Suppressor macrophage treated with lipopolysaccharide for 1 hour (primary cell): Measurements from ENCODE around the gene EPB41.
"Not testable (repeated sequence)": the region's sequence is repeated elsewhere in the genome, so short reads cannot be mapped to it uniquely, and the experiment has no call there.

Experiments used
- DNase-seq, 3 donors: peaks; one replicate each; pipeline ENCODE4 v3.0.0-alpha.2; 2020 to 2022

EPB41 gene

DNA sequence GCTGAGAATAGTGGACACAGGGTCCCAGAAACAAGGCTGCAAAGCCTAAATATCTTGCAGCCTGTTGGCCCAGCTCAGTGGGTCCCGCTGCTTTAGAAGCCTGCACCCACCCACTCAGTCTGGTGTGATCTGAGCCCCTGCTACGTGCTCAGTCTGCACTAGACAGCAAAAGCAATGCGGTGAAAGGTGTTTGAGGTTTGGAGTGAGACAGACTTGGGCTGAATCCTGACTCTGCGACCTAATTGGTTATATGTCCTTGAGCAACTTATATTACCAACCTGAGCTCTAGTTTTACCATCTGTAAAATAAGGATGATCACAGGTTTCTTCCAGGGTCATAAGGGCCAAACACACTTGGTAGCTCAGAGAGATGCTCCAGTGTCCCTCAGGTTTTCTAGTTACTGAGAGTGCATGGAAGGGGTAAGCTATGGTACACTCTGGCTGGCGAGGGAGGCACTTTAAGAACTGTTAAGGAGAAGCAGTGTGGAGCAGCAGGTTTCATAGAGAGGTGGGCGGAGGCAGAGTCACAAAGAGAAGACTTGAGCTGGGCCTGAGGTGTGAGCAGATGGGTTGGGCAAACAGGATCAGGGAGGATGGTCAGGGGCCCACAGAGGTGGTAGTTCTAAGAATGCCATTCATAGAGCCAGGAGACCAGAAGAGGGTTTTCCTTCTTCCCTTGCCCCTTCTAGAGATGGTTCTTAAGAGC, 199.2 kb downstream of the EPB41 start:
- DNase-seq, result no peak

DNA sequence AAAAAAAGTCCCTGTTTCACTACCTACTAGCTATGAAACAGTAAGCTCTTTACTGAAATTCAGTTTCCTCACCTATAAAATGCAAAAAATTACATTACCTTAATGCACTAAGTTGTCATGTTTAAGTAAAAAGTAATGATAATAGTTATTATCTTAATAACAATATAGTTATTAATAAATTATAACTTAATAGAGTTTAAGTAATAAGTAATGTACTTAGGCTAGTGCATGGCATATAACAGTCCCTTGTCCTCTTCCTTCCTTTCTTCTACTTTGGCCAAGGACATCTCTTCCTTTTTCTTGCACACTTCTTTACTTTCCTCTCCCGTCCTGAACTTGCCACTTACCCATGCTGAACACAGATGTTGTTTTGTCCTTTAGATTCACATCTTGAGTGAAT, 200.3 kb downstream of the EPB41 start:
- DNase-seq, result no peak

DNA sequence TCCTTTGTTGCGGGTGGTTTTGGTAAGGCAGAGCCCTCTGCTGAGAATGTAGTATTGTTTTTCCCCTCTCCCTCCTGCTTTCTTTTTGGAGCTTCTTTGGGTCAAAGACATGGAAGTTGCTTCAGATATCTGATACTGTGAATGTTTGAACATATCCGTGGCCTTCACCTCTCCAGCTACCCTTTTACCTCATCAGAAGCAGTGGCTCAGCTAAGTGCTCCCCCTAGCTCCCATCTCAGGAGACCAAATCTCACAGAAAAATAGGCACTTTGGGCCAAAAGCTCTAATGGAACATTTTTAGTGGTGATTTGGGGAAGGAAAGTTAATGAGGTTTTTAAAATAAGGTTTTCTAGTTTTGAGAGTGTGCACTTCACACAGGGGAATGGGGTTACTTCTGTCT, 203.0 kb downstream of the EPB41 start:
- no peak for DNase-seq

DNA sequence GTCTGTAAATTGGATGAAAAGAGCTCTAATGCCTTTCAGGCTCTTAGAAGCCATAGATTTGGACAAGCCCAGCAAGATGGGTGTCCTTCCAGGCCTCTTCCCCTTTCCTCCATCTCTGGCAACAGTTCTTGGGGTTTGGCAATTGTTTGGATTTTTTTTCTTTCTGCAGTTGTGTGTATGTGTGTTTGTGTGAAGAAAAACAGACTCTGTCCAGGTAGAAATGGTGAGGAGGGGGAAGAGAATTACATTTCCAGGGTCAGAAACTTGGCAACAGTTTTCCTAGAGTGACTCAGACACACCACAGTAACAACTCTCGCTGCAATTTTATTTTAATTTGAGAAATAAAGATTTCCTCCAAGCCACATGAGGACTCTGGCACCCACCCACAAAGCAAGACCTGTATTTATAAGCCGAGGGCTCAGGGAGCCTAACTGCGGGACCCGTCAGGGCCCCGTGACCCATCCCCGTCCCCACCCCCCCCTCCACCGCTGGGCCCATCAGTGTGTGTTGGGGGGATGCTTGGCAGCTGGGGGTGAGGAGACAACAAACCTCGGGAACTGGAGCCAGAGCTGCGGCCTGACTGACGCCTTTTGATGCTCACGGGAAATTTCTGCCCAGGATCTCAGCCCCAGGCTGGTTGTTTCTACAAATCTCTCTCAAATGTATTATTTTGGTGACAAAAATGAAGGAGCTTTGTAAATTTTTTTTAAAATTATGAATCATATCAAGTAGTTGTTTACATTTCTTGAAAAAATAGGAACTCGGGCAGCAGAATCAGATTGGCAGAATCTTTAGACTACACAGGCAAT, 205.0 kb downstream of the EPB41 start:
- DNase-seq, result no peak

DNA sequence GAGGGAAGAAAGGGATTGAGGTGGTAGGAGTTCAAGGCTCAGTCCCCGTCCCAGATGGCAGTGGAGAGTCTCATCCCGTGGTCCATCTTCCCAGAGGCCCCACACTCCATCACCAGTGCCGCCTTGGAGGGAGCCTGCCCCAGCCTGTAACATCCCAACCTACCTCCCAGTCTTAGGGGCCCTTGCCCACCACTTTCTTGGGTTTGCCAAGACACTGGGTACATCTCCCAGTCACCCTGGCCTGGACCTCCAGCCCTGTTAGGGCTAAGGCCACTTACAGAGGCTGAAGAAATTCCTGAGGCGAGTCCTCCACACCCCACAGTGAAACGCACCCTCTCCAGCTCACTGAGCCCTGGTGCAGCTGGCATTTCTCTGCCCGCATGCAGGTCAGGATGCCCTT, 206.0 kb downstream of the EPB41 start:
- no peak for DNase-seq

DNA sequence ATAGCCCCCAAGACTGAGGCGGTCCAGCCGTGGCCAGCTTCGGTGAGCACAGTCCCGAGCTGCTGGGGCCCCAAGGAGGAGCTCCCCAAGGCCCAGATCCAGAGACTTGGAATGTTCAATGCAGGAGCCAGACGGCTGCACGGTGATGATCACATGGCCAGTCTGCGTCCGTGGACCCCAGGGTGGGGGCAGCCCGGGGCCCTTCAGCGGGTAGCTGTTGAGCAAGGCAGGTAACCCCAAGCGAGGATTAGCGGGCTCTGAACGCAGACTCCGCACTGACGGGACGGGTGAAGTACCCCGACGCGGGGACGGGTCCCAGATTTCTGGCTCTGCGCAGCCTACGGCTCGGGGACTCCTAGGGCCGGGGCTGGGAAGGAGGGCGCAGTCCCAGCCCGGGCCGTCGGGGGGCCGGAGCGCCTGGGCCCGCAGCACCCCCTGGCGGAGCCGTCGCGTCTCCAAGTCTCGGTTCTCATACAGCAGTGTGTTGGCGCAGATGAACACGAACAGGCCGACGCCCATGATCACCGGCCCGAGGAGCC, 206.6 kb downstream of the EPB41 start:
- DNase-seq, result peak; percentile 60 to 86 (median 71)

DNA sequence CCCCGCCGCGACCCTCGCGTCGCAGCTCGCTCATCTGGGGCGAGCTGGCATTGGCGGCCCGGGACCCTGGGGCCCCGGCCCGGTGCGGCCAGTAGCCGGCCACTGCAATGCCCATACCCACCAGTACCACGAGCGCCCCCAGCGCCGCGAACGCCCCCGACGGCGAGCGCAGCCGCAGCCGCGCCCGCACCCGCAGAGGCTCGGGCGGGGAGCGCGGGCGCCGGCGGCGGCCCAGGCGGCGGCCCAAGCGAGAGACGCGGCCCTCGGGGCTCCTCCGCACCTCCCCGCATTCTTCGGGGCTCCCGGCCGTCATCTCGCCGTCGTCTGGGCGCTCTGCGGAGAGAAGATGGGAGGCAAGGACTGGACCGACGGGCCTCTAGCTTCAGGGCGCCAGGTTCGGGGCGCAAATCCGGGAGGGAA, 207.2 kb downstream of the EPB41 start:
- DNase-seq, result peak in 1 of 3 donors; percentile 41

DNA sequence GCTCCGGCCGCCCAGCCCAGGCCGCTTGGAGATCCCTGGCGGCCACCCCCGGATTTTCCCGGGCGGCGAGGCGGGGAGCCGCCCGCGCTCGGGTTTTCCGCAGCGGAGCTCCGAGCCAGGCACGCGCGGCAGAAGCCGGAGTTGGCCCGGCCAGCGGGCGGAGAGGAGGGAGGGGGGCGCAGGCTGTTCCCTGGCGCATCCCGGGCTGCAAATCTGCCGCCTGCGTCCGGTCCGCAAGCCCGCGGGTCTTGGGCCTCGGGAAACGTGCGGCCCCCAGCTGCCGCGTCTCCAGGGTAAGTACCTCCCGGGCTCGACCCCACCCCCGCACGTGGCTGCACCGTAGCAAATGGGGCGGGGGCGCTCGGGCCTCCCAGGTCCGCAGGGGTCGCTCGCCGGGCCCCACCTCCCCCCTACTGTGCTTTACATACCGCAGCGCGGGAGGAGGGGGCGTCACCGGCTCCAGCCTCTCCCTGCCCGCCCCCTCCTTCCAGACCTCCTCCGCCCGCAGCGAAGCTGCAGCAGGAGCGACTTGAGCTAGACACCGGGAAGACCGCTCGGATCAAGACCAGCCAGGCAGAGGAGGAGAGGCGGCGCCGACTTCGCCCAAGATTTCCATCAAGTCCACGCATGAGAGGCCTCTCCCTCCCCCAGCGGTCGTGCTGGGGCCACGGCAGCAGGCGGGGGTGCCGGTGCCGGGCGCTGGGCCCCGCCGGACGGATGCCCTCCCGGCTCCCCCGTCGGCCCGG, 207.7 kb downstream of the EPB41 start:
- peak; percentile 63 to 85 (median 71) for DNase-seq

DNA sequence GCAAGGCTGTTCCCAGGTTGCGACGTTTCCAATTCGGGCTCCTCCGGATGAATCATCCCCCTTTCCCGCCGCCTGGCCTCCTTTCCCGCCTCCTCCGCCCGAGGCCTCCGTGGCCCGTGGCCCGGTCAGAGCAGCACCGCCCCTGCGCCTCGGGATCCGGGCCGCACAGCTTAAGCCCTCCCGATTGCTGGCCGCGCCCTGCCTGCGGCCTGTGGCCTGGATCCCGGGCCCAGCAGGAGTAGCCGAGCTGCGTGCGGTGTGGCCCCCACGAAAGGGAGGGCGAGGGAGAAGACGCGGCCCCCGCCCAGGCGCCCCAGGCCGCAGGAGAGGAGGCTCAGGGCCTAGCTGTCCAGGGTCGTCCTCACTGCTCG, 208.3 kb downstream of the EPB41 start:
- DNase-seq, result peak; percentile 49 to 75 (median 52)

DNA sequence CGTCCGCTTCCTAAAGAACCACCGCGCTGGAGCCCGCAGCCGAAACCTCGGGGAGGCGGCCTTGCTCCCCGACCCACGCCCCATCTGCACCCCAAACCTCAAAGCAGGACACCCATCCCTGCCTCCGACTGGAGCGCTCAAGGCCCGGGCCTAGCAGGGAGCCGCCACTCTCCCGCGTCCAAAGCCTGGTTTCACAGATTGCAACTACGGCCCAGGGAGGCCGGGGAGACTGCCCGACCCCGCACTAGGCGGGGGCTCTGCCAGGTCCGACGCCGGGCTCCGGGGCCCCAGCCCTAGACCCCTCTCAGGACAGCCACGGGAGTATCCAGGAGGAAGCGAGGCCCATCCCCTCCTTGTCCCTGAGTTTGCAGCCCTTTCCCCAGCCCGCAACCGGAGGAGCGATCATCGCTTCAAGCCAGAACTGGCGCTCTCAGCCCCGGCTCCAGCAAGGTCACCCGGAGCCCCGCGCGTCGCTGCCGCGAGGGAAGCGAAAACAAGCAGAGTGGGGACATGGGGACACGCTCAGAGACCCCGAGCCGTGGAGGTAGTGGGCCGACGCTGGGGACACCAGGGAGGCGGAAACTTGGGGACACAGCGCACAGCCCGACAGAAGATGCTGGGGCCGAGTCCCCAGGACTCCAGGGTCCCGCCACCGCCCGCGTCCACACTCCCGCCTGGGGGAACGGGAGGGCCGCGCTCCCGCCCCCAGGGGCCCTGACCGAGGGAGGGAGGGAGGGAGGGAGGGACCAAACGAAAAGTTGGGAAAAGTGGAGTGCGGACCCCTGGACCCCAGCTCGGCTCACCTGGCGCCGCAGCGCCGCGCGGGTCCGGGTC, 208.9 kb downstream of the EPB41 start:
- DNase-seq, result peak in 2 of 3 donors; percentile 20 to 45

DNA sequence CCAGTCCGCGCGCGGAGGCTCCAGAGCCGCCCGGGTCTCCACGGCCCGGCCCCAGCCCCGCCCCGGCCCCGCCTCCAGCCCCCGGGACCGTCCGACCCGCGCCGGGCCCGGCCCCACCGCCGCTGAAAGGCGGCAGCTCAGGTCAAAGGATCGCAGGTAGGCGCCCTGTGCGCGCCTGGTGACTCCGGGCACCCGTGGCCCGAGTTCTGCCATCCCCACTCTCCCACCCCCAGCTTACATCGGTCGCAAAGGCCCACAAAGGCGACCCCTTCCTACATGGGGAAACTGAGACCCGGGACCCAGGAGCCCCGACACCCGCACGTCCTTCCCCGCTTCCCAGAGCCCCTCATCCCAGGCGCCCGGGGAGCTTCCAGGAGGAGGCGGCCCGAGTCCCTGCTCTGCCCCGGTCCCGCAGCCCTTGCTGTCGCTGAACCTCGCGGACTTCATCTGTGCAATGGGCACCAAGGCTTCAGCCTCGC, 209.6 kb downstream of the EPB41 start, which contains the start of gene TMEM200B:
Gene TMEM200B, minus strand, starts transcription at position 17 of the 479 bp plus-strand sequence. CDS start 2,075 bp downstream, outside the sequence.
- DNase-seq, result no peak

DNA sequence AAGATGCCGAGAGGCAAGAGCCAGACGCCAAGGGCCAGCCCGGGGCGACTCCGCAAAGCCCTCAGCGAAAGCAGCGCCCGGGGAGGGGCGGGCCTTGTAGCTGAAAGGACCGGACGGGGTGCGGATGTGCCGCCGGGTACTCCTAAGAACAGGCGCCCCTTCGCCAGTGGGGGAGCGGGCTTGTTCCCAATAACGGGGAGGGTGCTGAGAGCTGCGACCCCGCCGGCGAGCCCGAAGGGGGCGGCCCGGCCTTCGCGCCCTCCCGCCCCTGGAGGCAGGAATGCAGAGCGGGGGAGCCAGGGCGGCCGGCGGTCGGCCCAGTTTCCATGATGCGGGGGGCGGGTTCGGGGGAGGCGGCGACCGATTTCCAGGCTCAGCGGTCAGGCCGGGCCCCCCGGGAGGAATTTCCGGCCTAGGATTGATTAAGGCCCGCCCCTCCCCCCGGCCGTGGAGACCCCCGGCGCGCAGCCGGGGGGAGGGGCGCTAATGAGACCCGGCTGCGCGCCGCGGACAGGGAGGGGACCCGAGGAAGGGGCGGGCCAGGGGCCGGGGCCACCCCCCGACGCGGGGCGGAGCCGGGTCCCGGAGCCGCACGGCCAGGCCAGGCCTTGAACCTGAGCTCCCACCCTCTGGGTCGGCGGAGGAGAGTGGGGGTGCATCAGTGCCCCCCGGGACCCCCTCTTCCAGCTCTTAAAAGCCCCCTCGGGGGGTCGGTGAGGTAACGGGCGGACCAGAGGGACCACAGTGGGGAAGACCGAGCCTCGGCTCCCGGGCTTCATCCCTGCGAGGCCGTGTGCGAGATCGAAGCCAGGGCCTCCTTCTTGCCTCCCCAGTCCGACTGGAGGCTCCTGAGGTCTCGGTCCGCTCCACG, 210.2 kb downstream of the EPB41 start:
- DNase-seq, result peak; percentile 56 to 76 (median 59)

DNA sequence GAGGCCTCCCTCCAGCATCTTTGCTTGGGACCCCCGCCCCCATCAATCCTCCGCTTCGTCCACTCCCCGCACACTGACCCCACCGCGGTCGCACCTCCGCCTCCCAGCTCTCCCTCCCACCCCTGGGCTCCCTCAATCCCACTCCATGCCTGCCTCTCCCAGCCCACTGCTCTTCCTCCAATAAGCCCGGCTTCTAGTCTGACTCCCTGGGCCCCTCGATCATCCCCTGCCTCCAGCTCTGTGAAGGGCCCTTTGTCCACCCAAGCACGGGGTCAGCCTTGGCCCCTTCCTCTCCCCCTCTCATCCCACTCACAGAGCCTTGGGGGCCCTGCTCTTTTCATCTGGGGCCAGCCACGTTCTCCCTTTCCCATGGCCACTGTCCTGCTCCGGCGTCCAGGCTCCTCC, 210.9 kb downstream of the EPB41 start:
- DNase-seq, result no peak

DNA sequence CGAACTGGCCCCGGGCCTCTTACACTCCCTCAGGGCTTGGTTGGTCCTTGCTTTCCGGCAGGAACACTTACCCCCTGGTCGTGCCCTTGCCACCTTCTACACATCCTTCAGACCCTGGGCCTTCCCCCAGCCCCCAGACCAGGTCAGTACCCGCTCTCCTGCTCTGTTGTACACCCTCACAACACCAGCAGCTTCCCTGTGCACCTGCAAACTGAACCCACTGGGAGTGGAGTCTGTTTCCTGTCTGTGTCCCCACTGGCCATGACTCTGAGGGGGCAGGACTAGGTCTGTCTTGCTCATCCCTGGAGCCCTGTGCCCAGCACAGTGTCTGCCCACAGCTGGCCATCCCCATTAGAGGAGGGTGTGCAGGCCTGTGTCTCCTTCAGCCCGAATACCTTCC, 211.4 kb downstream of the EPB41 start:
- DNase-seq, result no peak

DNA sequence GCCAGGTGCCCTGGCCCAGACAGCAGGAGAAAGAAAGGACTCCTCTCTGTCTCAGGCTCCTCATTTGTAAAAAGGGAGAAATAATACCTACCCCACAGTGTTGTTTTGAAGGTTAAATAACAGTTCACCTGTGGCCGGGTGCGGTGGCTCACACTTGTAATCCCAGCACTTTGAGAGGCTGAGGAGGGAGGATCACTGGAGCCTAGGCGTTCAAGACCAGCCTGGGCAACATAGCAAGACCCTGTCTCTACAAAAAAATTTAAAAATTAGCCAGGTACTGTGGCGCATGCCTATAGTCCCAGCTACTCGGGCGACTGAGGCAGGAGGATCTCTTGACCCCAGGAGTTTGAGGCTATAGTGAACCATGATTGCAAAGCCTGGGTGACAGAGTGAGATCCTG, 211.8 kb downstream of the EPB41 start:
- no peak for DNase-seq

DNA sequence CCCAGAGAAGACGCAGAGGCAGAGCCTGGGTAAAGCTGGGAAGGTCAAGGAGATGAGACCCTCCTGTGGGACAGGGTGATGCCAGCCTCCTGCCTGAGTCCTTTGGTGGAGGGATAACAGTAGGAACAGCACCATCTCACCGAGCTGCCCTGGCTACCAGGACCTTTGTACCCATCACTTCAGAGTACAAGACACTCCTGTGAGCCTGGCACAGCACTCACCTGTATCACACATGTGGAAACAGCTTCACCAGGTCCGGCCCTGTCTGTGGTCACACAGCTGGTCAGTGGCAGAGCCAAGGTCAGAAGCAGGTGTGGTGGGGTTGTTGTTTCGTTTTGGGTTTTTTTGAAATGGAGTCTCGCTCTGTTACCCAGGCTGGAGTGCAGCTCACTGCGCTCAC, 214.4 kb downstream of the EPB41 start:
- DNase-seq, result no peak

DNA sequence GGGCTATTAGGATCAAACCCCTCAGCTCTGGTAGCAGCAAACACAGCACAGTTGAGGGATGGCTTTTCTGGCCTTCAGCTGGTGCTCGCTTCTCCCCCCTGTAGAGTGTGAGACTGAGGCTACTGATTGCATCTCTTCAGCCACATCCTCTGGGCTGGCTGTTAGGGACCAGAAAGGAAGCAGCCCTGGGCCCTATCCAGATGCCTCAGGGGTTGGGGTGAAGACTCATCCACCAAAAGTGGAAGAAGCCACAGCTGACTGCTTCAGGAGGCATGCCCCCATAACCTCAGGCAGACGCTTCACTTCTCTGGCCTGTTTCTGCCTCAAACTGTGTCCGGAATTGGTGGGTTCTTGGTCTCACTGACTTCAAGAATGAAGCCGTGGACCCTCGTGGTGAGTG, 215.5 kb downstream of the EPB41 start:
- no peak for DNase-seq

DNA sequence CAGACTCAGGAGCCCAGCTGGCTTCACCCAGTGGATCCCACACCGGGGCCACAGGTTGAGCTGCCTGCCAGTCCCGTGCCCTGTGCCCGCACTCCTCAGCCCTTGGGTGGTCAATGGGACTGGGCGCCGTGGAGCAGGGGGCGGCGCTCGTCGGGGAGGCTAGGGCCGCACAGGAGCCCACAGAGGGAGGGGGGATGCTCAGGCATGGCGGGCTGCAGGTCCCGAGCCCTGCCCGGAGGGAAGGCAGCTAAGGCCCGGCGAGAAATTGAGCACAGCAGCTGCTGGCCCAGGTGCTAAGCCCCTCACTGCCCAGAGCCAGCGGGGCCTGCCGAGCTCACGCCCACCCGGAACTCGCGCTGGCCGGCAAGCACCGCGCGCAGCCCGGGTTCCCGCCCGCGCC, 216.7 kb downstream of the EPB41 start:
- not testable (repeated sequence) for DNase-seq

DNA sequence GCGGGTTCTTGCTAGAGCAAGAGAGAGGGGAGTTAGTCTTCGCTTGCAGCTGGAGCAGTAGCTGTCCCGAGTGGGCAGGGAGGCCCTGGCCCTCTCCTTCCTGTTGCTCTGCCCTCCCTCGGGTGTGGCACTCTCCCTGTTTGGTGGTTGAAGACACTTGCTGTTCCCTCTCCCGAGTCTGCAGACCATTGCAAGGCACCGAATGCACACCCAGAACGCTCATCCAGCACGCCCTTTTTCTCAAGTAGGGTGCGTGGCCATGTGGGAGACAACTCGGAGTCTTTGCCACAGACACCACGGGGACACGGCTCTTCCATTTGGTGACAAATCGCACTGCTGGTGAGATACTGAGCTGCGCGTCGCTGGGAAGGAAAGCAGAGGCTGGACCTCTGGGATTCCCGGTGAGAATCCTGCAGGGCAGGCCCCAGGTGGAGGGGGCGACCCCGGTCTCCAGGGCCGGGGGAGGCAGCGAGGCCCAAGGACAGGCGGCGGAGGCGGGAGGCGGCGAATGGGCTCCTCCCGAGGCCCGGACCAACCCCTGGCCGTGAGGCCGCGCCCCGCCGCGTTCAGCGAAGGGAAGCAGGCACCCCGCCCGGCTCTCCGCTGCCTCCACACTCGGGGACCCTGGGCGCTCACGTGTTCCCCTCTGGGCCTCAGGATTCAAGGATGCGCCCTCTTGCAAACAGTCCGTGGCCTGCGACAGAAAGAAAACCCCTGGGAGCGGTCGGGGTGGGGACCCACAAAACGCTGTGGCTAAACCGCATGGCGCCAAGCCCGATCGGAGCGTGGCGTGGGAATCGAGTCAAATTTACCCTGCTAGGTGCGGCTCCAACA, 219.7 kb downstream of the EPB41 start:
- peak in 1 of 3 donors; percentile 15 for DNase-seq

DNA sequence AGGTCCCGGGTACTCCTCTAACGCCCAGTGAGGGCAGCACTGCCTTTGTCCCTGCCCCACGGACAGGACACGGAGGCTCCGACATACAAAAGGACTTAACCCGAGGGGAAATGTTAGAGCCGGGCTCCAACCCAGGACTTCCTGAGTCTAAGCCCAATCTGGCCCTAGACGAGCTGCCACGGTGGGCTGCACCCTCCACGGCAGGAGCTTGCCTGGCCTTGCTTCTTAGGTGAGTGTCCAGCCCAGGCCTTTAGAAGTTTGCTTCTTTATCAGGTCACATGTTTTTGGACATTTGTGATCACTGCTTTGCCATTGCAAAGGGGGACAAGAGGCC, 220.3 kb downstream of the EPB41 start:
- no peak for DNase-seq
